PC-3 (cell line): ENCODE results near the gene TNS3. TPM values are rescaled to one million over a fixed set of nuclear protein-coding genes. Genes with fewer than 3 reads are reported as not detected.

Experiments used
- ATAC-seq: fragments of 200-7000 bp; cut with Tn5 transposase; 2 replicates; pipeline ENCODE4 v1.9.1; 2020; ENCODE audit warnings: mild to moderate bottlenecking, moderate library complexity
- BruUV-seq: library from RNA; stranded (reverse); fragments of 400-500 nt; replicated peaks from 2 replicates; lab custom pipeline; 2021; lab: Mats Ljungman, UMichigan
- CTCF ChIA-PET: fragments of 300-600 bp; sonication (Branson Sonifier 250); formaldehyde crosslinking; loops from one replicate; lab custom pipeline; 2022; ENCODE audit warnings: antibody characterized with exemption; lab: Charles Lee
- POLR2A ChIA-PET: fragments of 300-600 bp; sonication (Branson Sonifier 250); formaldehyde crosslinking; loops from one replicate; lab custom pipeline; 2022; ENCODE audit warnings: antibody characterized with exemption; ENCODE audit not compliant: unreplicated experiment; lab: Charles Lee
- DNase-seq: peaks from one replicate; pipeline ENCODE4 v3.0.0-alpha.2; 2015
- H2AFZ ChIP-seq: fragments of 300-600 bp; sonication (generic); 2 replicates; pipeline ENCODE4 v1.6.0; 2016; ENCODE audit warnings: antibody characterized with exemption, low read length
- H3F3A ChIP-seq: fragments of 300-600 bp; sonication (generic); one replicate; pipeline ENCODE4 v1.6.0; 2017; ENCODE audit warnings: antibody characterized with exemption, low read length, control low read depth, mild to moderate bottlenecking; ENCODE audit not compliant: unreplicated experiment
- H3K27ac ChIP-seq: fragments of 300-600 bp; sonication (generic); 2 replicates; pipeline ENCODE4 v1.5.1; 2016; ENCODE audit warnings: mild to moderate bottlenecking, low read length
- H3K27me3 ChIP-seq: fragments of 300-600 bp; sonication (generic); 2 replicates; pipeline ENCODE4 v1.6.1; 2016; ENCODE audit warnings: low read length, mixed read lengths
- H3K36me3 ChIP-seq: fragments of 300-600 bp; sonication (generic); 2 replicates; pipeline ENCODE4 v1.6.1; 2016; ENCODE audit warnings: low read depth, mixed run types, low read length, mixed read lengths
- H3K4me1 ChIP-seq: fragments of 300-600 bp; sonication (generic); 2 replicates; pipeline ENCODE4 v1.5.1; 2016; ENCODE audit warnings: low read length; ENCODE audit not compliant: insufficient read depth
- H3K4me2 ChIP-seq: fragments of 300-600 bp; sonication (generic); 2 replicates; pipeline ENCODE4 v1.6.0; 2016; ENCODE audit warnings: low read length
- H3K4me3 ChIP-seq: fragments of 300-600 bp; sonication (generic); 2 replicates; pipeline ENCODE4 v1.5.1; 2016; ENCODE audit warnings: mild to moderate bottlenecking, low read length, mixed read lengths
- H3K79me2 ChIP-seq: fragments of 300-600 bp; sonication (generic); 2 replicates; pipeline ENCODE4 v1.6.1; 2017; ENCODE audit warnings: low read length, mixed read lengths
- H3K9ac ChIP-seq: fragments of 300-600 bp; sonication (generic); 2 replicates; pipeline ENCODE4 v1.6.0; 2016; ENCODE audit warnings: mild to moderate bottlenecking, low read length
- H3K9me2 ChIP-seq: fragments of 300-600 bp; sonication (generic); replicated peaks from 2 replicates; pipeline ENCODE4 v1.6.1; 2016; ENCODE audit warnings: mixed run types, low read length, mixed read lengths
- H3K9me3 ChIP-seq: fragments of 300-600 bp; sonication (generic); 2 replicates; pipeline ENCODE4 v1.6.1; 2016; ENCODE audit warnings: low read length, mixed read lengths
- H4K20me1 ChIP-seq: fragments of 300-600 bp; sonication (generic); 2 replicates; pipeline ENCODE4 v1.6.1; 2016; ENCODE audit warnings: low read length, mixed read lengths
- EZH2 ChIP-seq: fragments of 300-600 bp; sonication (generic); IDR thresholded peaks from one replicate; pipeline ENCODE4 v1.6.1; 2017; ENCODE audit warnings: antibody characterized with exemption, mild to moderate bottlenecking, low read length; ENCODE audit not compliant: unreplicated experiment
- EZH2phosphoT487 ChIP-seq: fragments of 300-600 bp; sonication (generic); IDR thresholded peaks from 2 replicates; pipeline ENCODE4 v1.6.1; 2018; ENCODE audit warnings: mild to moderate bottlenecking, antibody characterized with exemption, low read length, borderline replicate concordance
- intact Hi-C: fragments of 100-400 bp; cut with micrococcal nuclease; formaldehyde crosslinking; loops from 2 replicates; pipeline ENCODE4 v1.9.0; 2023
- total RNA-seq: library from RNA; depleted of rRNA; stranded (reverse); fragments of >200 nt; gene quantifications from 2 replicates; pipeline ENCODE4 v1.2.3, GENCODE V29; 2014
- TF ChIP-seq, protein P1 (sequence below): fragments of 300-600 bp; sonication (generic); conservative IDR thresholded peaks from 2 replicates; pipeline ENCODE4 v1.5.1; 2017; ENCODE audit warnings: antibody characterized with exemption, low read depth, mild to moderate bottlenecking, low read length

TNS3 gene
- total RNA-seq, 1 experiment from 2014 or later = 72.3 TPM

DNA sequence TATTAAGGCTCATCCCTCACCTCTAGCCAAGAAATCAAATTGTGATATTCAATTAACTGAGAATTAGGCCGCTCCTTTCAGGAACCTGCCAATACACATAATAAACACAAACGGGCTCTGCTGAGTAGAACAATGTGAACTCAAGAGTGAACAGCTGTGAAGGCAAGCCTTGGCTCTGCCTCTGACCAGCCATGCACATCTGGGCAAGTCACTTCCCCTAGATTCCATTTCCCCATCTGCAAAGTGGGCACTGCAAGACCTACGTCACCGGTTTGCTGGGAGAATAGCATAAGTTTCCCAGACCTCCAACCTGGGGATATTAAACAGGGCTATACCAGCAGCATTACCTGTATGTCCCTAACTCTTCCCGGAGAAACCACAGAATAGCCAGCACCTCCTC is 355.2 kb downstream of the TNS3 start:
- ChIA-PET POLR2A (no interaction called here), CTCF (no interaction called here)
- TF ChIP-seq EZH2phosphoT487 = no peak
- TF ChIP-seq EZH2 = no peak
- TF ChIP-seq, protein P1, sequence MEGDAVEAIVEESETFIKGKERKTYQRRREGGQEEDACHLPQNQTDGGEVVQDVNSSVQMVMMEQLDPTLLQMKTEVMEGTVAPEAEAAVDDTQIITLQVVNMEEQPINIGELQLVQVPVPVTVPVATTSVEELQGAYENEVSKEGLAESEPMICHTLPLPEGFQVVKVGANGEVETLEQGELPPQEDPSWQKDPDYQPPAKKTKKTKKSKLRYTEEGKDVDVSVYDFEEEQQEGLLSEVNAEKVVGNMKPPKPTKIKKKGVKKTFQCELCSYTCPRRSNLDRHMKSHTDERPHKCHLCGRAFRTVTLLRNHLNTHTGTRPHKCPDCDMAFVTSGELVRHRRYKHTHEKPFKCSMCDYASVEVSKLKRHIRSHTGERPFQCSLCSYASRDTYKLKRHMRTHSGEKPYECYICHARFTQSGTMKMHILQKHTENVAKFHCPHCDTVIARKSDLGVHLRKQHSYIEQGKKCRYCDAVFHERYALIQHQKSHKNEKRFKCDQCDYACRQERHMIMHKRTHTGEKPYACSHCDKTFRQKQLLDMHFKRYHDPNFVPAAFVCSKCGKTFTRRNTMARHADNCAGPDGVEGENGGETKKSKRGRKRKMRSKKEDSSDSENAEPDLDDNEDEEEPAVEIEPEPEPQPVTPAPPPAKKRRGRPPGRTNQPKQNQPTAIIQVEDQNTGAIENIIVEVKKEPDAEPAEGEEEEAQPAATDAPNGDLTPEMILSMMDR = no peak
- no TSS peak for BruUV-seq
- no peak for DNase-seq
- Histone ChIP-seq H3F3A (no peaks in the 10 kb centered on the region), H3K79me2 (no peaks in the 10 kb centered on the region), H3K9me2 (no peaks in the 10 kb centered on the region), H3K36me3 (no peaks in the 10 kb centered on the region), H3K4me1 (no peaks in the 10 kb centered on the region), H2AFZ (no peak overlapping the region), H3K4me3 (no peak overlapping the region), H3K4me2 (no peak overlapping the region), H4K20me1 (no peaks in the 10 kb centered on the region), H3K27ac (no peak overlapping the region), H3K27me3 (no peaks in the 10 kb centered on the region), H3K9me3 (no peaks in the 10 kb centered on the region), H3K9ac (no peak overlapping the region)
- intact Hi-C loops = no loop called here
- ATAC-seq = no peak

DNA sequence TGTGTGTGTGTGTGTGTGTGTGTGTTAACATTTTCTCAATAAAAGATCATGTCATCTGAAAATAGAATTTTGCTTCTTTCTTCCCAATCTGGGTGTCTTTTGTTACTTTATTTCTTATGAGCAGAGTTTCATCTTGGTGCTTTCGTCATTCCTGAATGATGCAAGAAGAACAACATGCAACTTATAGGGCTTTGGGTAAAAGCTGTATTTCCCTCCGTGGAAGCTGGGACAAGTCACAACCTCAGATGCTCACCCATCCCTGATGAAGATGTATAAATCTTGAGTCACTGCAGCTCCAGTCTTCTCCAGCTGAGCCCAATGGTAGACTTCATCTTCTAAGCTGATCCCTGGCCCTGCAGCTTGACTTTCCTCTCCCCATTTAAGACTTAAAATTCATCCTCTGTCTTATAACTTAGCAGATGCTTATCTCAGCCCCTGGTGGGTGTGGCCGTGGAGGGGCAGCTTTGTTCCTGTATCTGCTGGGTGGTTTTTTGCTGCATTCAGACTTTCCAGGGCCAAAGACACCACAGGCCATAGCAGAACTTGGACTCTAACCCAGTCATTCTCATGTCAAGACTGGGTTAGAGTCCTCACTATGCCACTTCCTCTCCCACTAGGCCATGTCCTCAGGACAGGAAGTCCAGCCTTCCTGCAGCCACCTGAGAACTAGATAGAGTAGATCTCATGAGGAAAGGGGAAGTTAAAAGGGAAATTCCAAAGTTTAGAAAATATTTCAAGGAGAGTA is 356.4 kb downstream of the TNS3 start:
- no peak overlapping the region for H3K9ac ChIP-seq
- peaks cover 2% of the 10 kb centered on the region; the same call in 1 of the 2 replicates for H3K27me3 ChIP-seq
- no TSS peak for BruUV-seq
- ChIA-PET POLR2A (no interaction called here), CTCF (no interaction called here)
- H3K4me1 ChIP-seq = no peaks in the 10 kb centered on the region
- H3K27ac ChIP-seq = no peak overlapping the region
- H3K4me3 ChIP-seq = no peak overlapping the region
- H3K9me2 ChIP-seq = no peaks in the 10 kb centered on the region
- ATAC-seq = no peak
- H4K20me1 ChIP-seq = no peaks in the 10 kb centered on the region
- no peaks in the 10 kb centered on the region for H3K36me3 ChIP-seq
- no peaks in the 10 kb centered on the region for H3F3A ChIP-seq
- H3K79me2 ChIP-seq = no peaks in the 10 kb centered on the region
- no peak for DNase-seq
- TF ChIP-seq, protein P1 = no peak
- no peak for TF ChIP-seq EZH2
- TF ChIP-seq EZH2phosphoT487 = no peak
- H2AFZ ChIP-seq = no peak overlapping the region
- intact Hi-C loops = no loop called here
- no peak overlapping the region for H3K4me2 ChIP-seq
- no peaks in the 10 kb centered on the region for H3K9me3 ChIP-seq
